ENCODE measurements around the gene CDK5. TPM values are rescaled to one million over a fixed set of nuclear protein-coding genes. Genes with fewer than 3 reads are reported as not detected.

CDK5 gene
- total and polyA plus RNA-seq, 9 of the 15 experiments (the other 6 are each of a cell fraction or from before 2014, with no cell fraction given): 3.2 to 38.0 (median 27.5) TPM

GRCh38 chr7:151017953-151018420 lies 39.7 kb downstream of the CDK5 start (continued):
- TF ChIP-seq RBBP5 (IDR thresholded peaks at IDR 0.05; ENCODE audit: borderline replicate concordance, insufficient read depth, low read length, poor library complexity, severe bottlenecking) (no peak), ZBTB9 (CRISPR knock-in tag; IDR thresholded peaks at IDR 0.05) (peak; percentile 75; the same call in 1 of the 2 replicates), ZNF655 (CRISPR knock-in tag; IDR thresholded peaks at IDR 0.05) (no peak), MTA3 (IDR thresholded peaks at IDR 0.05; ENCODE audit: borderline replicate concordance) (peak; percentile 98), LEF1 (IDR thresholded peaks at IDR 0.05) (peak; percentile 47), LARP7 (IDR thresholded peaks at IDR 0.05) (peak; percentile 97; the same call in 1 of the 2 replicates), FOXA1 (IDR thresholded peaks at IDR 0.05; ENCODE audit: borderline replicate concordance) (no peak), CTBP1 (IDR thresholded peaks at IDR 0.05; ENCODE audit: borderline replicate concordance) (peak; percentile 90; the same call in 1 of the 2 replicates), NELFE (IDR thresholded peaks at IDR 0.05; ENCODE audit: insufficient read depth, insufficient read length) (no peak), PHF21A (IDR thresholded peaks at IDR 0.05; ENCODE audit: borderline replicate concordance, low read depth) (no peak; the same call in 1 of the 2 replicates), NBN (IDR thresholded peaks at IDR 0.05; ENCODE audit: low read depth) (peak; percentile 82; the same call in 1 of the 2 replicates), POLR2H (tag; IDR thresholded peaks at IDR 0.05; ENCODE audit: low read depth) (no peak), ARID3A (IDR thresholded peaks at IDR 0.05; ENCODE audit: borderline replicate concordance, low read depth, low read length) (no peak), GTF2B (IDR thresholded peaks at IDR 0.05; ENCODE audit: extremely low read depth, insufficient read length) (no peak), CREB1 (IDR thresholded peaks at IDR 0.05) (no peak; the same call in 1 of the 2 replicates), CREB1 (CRISPR knock-in tag; IDR thresholded peaks at IDR 0.05) (peak; percentile 37; the same call in 1 of the 2 replicates), SETDB1 (IDR thresholded peaks at IDR 0.05; ENCODE audit: low read length) (no peak), PHTF2 (CRISPR knock-in tag; IDR thresholded peaks at IDR 0.05) (no peak), PKNOX1 (IDR thresholded peaks at IDR 0.05) (peak; percentile 67), PCBP2 (IDR thresholded peaks at IDR 0.05; ENCODE audit: low read depth, low read length, poor library complexity, severe bottlenecking) (no peak), CHD2 (IDR thresholded peaks at IDR 0.05; ENCODE audit: low read depth, low read length) (no peak), TRIM24 (IDR thresholded peaks at IDR 0.05) (peak in 1 of 2 experiments; percentile 28; a peak in 1 of 4 replicates), CHCHD3 (CRISPR knock-in tag; IDR thresholded peaks at IDR 0.05) (no peak)

Data from K562 (cell line).